GM10266 (cell line): Measurements from ENCODE around the gene GTPBP4.

Source experiments
- DNase-seq: peaks from one replicate; pipeline ENCODE4 v3.0.0; 2012; ENCODE audit errors: extremely low spot score
- CTCF ChIP-seq: IDR thresholded peaks from 2 replicates; pipeline ENCODE4 v1.5.1; 2012; ENCODE audit warnings: mild to moderate bottlenecking, low read depth; ENCODE audit not compliant: control insufficient read depth, insufficient read depth; ENCODE audit errors: missing control alignments

The GTPBP4 gene

GRCh38 chr10:972763-973162, 15.5 kb upstream of the GTPBP4 start:
- no peak for DNase-seq
- TF ChIP-seq CTCF = no peak

GRCh38 chr10:974038-974784, 14.0 kb upstream of the GTPBP4 start:
- DNase-seq = no peak
- no peak for TF ChIP-seq CTCF

- no peak for DNase-seq
- TF ChIP-seq CTCF = no peak
These were observed 13.5 kb upstream of the GTPBP4 start for GRCh38 chr10:974785-975074.

GRCh38 chr10:976316-976715, 11.9 kb upstream of the GTPBP4 start:
- no peak for TF ChIP-seq CTCF

GRCh38 chr10:978826-979421, 9.3 kb upstream of the GTPBP4 start:
- no peak for DNase-seq
- no peak for TF ChIP-seq CTCF

More at GRCh38 chr10:976316-976715, 11.9 kb upstream of the GTPBP4 start:
- no peak for DNase-seq

GRCh38 chr10:980468-981093, 7.7 kb upstream of the GTPBP4 start:
- TF ChIP-seq CTCF = no peak
- DNase-seq = no peak

- TF ChIP-seq CTCF = no peak
- DNase-seq = no peak
These were observed 4.8 kb upstream of the GTPBP4 start for GRCh38 chr10:983401-983800.
